CD4-positive, alpha-beta T cell (primary cell): Measurements from ENCODE around the gene SHISA6. TPM values are rescaled to one million over a fixed set of nuclear protein-coding genes. Genes with fewer than 3 reads are reported as not detected.
"Not testable (repeated sequence)": the region's sequence is repeated elsewhere in the genome, so short reads cannot be mapped to it uniquely, and the experiment has no call there.

Source experiments
- ATAC-seq: fragments of 200-7000 bp; cut with Tn5 transposase; one replicate; pipeline ENCODE4 v1.10.0; 2022; ENCODE audit warnings: mild to moderate bottlenecking; ENCODE audit not compliant: poor library complexity
- CTCF ChIA-PET: fragments of 350-600 bp; sonication (Branson Sonifier 250); formaldehyde crosslinking; loops from one replicate; lab custom pipeline; 2021; ENCODE audit warnings: antibody characterized with exemption, inconsistent platforms; lab: Charles Lee
- POLR2A ChIA-PET: fragments of 350-600 bp; sonication (Branson Sonifier 250); formaldehyde crosslinking; loops from one replicate; lab custom pipeline; 2021; ENCODE audit warnings: antibody characterized with exemption, inconsistent platforms; lab: Charles Lee
- DNase-seq, 14 experiments: peaks; one replicate each; pipeline ENCODE4 v3.0.0-alpha.2; 2013 to 2020; ENCODE audit warnings: mixed read lengths in 2 of 14
- H3K27ac ChIP-seq, 2 donors: one replicate each; pipeline versions ENCODE4 v1.5.1 to v1.7.0; 2013; ENCODE audit warnings: low read length in 2 of 2, low read depth in 1 of 2, mild to moderate bottlenecking in 1 of 2
- H3K27me3 ChIP-seq, 2 experiments: 1 replicate in 1 of 2; 2 replicates in 1 of 2; pipeline versions ENCODE4 v1.6.1 to v1.7.0; 2013; ENCODE audit warnings: low read length in 2 of 2, control low read depth in 1 of 2, mild to moderate bottlenecking in 1 of 2, moderate library complexity in 1 of 2; ENCODE audit not compliant: insufficient read depth in 2 of 2, control insufficient read depth in 1 of 2
- H3K36me3 ChIP-seq: one replicate; pipeline ENCODE4 v1.6.1; 2013; ENCODE audit warnings: low read length, control low read depth; ENCODE audit not compliant: insufficient read depth
- H3K4me1 ChIP-seq: one replicate; pipeline ENCODE4 v1.6.1; 2013; ENCODE audit warnings: low read length, control low read depth; ENCODE audit not compliant: insufficient read depth
- H3K4me3 ChIP-seq: one replicate; pipeline ENCODE4 v1.5.1; 2013; ENCODE audit warnings: mild to moderate bottlenecking, low read length, moderate library complexity
- H3K9me3 ChIP-seq, 2 experiments: 1 replicate in 1 of 2; 2 replicates in 1 of 2; pipeline versions ENCODE4 v1.6.1 to v1.7.0; 2013; ENCODE audit warnings: low read length in 2 of 2, mild to moderate bottlenecking in 2 of 2, control low read depth in 1 of 2, moderate library complexity in 1 of 2; ENCODE audit not compliant: control insufficient read depth in 1 of 2, insufficient read depth in 1 of 2
- H3K27ac Mint-ChIP-seq: one replicate; pipeline ENCODE4 v1.8.0; 2020; ENCODE audit warnings: mixed read lengths
- H3K27me3 Mint-ChIP-seq: one replicate; pipeline ENCODE4 v1.8.0; 2021; ENCODE audit warnings: mixed read lengths
- H3K36me3 Mint-ChIP-seq: one replicate; pipeline ENCODE4 v1.8.0; 2021; ENCODE audit warnings: low read depth, mixed read lengths
- H3K4me1 Mint-ChIP-seq: one replicate; pipeline ENCODE4 v1.8.0; 2021; ENCODE audit warnings: low read depth, mixed read lengths
- H3K4me3 Mint-ChIP-seq: one replicate; pipeline ENCODE4 v1.8.0; 2020; ENCODE audit warnings: mild to moderate bottlenecking, mixed read lengths
- H3K9me3 Mint-ChIP-seq: one replicate; pipeline ENCODE4 v1.8.0; 2020; ENCODE audit warnings: mixed read lengths
- intact Hi-C, 2 experiments: fragments of 100-400 bp; cut with DNase I in 1 of 2; cut with micrococcal nuclease in 1 of 2; formaldehyde crosslinking; loops; one replicate each; pipeline versions ENCODE4 v1.15.1 to v1.9.0; 2023 to 2025; cut with DNase I, micrococcal nuclease
- total RNA-seq, 174 experiments: library from RNA in 2 of 174; stranded (reverse) in 2 of 174; gene quantifications; one replicate each; pipeline ENCODE4 v1.2.3 and lab custom pipeline; 2021 to 2026
- TF ChIP-seq, protein P1 (sequence below): fragments of 200-600 bp; IDR thresholded peaks from one replicate; pipeline ENCODE4 v1.8.0; 2022; ENCODE audit warnings: antibody characterized with exemption, mild to moderate bottlenecking

Gene SHISA6
- total RNA-seq, 2 experiments from 2014 or later, result not detected

DNA sequence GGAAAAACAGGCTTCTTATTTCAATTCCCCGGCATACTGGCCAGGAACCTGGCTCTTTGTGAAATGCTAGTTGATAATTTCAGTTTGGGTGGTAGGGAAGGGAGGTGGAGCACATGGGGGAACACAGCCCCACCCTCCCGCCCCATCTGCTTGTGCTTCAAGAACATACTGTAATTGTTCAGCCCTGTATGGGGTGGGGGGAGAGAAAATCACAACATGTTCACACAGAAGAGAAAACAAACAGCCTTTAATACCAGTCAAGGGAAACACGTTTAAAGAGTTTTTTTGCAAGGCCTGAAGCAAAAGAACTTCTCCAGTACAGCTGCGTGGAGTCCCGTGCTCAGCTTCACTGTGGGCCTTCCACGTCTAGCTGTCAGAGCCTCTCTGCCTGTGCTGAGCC, 59.7 kb downstream of the SHISA6 start:
- POLR2A ChIA-PET, result no interaction called here
- Histone ChIP-seq H3K4me3 (no peak overlapping the region), H3K27ac (no peak overlapping the region), H3K4me1 (no peaks in the 10 kb centered on the region), H3K36me3 (no peaks in the 10 kb centered on the region), H3K9me3 (peaks cover 0 to 13% of the 10 kb centered on the region in 2 experiments), H3K27me3 (no peaks in the 10 kb centered on the region)
- ATAC-seq, result no peak
- Mint-ChIP-seq H3K27ac (no peak overlapping the region), H3K4me1 (no peaks in the 10 kb centered on the region), H3K9me3 (no peaks in the 10 kb centered on the region), H3K4me3 (no peak overlapping the region), H3K27me3 (no peaks in the 10 kb centered on the region), H3K36me3 (no peaks in the 10 kb centered on the region)
- DNase-seq, result no peak
- intact Hi-C loops, result no loop called here
- CTCF ChIA-PET, result no interaction called here
- TF ChIP-seq, protein P1, sequence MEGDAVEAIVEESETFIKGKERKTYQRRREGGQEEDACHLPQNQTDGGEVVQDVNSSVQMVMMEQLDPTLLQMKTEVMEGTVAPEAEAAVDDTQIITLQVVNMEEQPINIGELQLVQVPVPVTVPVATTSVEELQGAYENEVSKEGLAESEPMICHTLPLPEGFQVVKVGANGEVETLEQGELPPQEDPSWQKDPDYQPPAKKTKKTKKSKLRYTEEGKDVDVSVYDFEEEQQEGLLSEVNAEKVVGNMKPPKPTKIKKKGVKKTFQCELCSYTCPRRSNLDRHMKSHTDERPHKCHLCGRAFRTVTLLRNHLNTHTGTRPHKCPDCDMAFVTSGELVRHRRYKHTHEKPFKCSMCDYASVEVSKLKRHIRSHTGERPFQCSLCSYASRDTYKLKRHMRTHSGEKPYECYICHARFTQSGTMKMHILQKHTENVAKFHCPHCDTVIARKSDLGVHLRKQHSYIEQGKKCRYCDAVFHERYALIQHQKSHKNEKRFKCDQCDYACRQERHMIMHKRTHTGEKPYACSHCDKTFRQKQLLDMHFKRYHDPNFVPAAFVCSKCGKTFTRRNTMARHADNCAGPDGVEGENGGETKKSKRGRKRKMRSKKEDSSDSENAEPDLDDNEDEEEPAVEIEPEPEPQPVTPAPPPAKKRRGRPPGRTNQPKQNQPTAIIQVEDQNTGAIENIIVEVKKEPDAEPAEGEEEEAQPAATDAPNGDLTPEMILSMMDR, result no peak

DNA sequence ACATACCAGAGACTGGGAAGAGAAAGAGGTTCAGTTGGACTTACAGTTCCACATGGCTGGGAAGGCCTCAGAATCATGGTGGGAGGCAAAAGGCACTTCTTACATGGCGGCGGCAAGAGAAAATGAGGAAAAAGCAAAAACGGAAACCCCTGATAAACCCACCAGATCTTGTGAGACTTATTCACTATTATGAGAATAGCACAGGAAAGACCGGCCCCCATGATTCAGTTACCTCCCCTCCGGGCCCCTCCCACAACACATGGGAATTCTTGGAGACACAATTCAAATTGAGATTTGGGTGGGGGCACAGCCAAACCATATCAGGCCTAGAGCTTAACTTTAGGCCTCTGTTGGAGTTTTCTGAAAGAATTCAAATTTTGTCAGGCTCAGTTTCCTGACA, 60.9 kb downstream of the SHISA6 start:
- H3K27ac Mint-ChIP-seq, H3K9me3 Mint-ChIP-seq, CTCF ChIA-PET, H3K27me3 ChIP-seq, ATAC-seq, intact Hi-C loops, H3K27me3 Mint-ChIP-seq, H3K4me3 Mint-ChIP-seq, H3K4me1 ChIP-seq, POLR2A ChIA-PET, H3K27ac ChIP-seq, H3K36me3 Mint-ChIP-seq, DNase-seq, H3K36me3 ChIP-seq, H3K4me1 Mint-ChIP-seq, H3K4me3 ChIP-seq: not testable (repeated sequence)
- peaks cover 0 to 14% of the 10 kb centered on the region in 2 experiments for H3K9me3 ChIP-seq

DNA sequence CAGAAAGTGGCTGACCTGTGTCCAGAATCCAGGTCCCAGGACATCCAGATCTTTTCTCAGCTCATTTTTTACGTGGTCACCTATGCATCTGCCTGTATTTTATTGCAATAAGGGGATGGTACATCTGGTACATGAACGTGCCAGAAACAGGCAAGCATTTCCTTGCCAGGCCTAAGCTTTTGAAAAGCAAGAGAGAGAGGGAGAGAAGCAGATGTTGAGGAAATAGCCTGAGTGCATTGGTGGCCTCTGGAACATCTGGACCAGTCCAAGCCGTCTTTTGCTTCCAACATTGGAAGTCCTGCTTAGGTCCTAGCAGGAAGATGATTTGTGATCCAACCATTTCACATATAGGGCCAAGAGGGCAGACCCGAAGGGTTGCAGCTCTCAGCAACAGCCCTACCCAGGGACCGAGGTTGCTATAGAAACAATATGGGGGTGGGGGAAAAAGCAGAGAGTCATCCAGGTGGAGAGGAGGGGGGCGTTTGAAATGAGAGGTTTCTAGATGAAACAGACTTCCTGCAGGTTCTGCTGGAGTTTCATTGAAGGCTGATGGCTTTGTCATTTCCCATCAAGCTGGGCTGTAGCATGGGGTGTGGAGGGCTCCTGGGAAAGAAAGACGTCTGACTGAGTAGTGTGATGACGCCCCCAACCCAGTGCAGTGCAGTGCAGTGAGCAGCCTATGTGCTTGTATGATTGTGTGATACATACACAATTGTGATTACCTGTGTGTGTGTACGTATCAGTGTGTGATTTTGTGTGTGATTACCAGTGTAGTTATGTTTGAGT, 61.6 kb downstream of the SHISA6 start:
- Mint-ChIP-seq H3K36me3 (no peaks in the 10 kb centered on the region), H3K27ac (no peak overlapping the region), H3K27me3 (no peaks in the 10 kb centered on the region), H3K4me3 (no peak overlapping the region), H3K4me1 (no peaks in the 10 kb centered on the region), H3K9me3 (peaks cover 3% of the 10 kb centered on the region)
- no peak overlapping the region for H3K4me3 ChIP-seq
- ChIA-PET POLR2A (no interaction called here), CTCF (no interaction called here)
- H3K9me3 ChIP-seq, result peaks cover 0 to 14% of the 10 kb centered on the region in 2 experiments
- no peak overlapping the region for H3K27ac ChIP-seq
- TF ChIP-seq, protein P1, result no peak
- ATAC-seq, result no peak
- intact Hi-C loops, result no loop called here
- DNase-seq, result no peak
- H3K36me3 ChIP-seq, result no peaks in the 10 kb centered on the region
- H3K4me1 ChIP-seq, result no peaks in the 10 kb centered on the region
- no peaks in the 10 kb centered on the region for H3K27me3 ChIP-seq
